ENCODE data around the gene ELP1. TPM values are rescaled to one million over a fixed set of nuclear protein-coding genes. Genes with fewer than 3 reads are reported as not detected.
"Not testable (repeated sequence)": the region's sequence is repeated elsewhere in the genome, so short reads cannot be mapped to it uniquely, and the experiment has no call there.

The ELP1 gene
- total RNA-seq, 1 donor from 2014 or later: 20.1 TPM

DNA sequence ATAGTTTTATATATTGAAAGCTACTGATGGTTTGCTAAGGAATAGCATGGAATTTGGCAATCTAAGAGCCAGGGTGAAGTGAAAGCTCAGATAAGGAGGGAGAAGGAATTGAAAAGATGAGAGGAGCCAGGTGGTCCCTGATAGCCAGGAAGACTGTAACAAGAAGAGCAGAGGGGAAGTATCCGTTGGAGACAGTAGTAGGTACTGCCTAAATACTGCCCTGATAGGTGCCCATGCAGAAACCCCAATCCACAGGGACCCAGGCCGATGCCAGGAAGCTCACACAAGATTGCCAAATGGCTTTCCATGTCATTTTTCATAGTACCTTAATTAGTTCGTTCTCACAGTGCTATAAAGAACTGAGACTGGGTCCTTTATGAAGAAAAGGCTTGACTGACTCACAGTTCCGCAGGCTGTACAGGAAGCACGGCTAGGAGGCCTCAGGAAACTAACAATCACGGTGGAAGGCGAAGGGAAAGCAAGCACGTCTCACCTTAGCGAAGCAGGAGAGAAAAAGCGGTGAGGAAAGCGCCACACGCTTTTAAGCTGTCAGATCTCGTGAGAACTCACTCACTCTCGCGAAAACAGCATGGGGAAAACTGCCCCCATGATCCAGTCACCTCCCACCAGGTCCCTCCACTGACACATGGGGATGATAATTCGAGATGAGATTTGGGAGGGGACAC lies 91.2 kb downstream of the ELP1 start:
- no peak for ATAC-seq (ENCODE audit: poor library complexity)
- intact Hi-C loops (cut with DNase I): no loop called here
- DNase-seq: no peak

DNA sequence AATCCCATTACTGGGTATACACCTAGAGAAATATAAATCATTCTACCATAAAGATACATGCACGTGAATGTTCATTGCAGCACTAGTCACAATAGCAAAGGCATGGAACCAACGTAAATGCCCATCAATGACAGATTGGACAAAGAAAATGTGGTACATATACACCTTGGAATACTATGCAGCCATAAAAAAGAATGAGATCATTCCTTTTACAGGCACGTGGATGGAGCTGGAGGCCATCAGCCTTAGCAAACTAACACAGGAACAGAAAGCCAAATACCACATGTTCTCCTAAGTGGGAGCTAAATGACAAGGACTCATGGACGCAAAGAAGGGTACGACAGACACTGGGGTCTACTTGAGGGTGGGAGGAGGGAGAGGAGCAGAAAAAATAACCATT lies 94.4 kb downstream of the ELP1 start:
- intact Hi-C loops (cut with DNase I); ATAC-seq (ENCODE audit: poor library complexity); DNase-seq: not testable (repeated sequence)

DNA sequence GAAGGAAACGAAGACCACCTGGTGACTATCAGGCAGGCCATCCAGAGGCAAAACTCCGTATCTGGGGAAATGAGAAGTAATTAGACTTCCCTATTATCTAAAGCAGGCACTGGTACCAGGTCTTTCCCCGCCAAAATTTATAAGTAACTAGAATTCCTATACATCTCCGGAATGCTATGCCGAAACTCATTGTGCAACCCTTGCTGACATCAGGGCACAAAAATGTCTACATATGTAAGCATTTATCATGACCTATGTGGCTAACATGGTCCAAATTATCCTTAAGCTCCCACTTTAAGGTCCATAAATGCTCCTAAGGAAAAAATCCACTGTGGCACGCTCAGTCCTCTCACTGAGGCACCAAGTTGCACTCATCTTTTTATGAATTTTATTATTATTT lies 95.9 kb downstream of the ELP1 start:
- intact Hi-C loops (cut with DNase I): no loop called here
- DNase-seq (no peak), ATAC-seq (ENCODE audit: poor library complexity) (no peak)

DNA sequence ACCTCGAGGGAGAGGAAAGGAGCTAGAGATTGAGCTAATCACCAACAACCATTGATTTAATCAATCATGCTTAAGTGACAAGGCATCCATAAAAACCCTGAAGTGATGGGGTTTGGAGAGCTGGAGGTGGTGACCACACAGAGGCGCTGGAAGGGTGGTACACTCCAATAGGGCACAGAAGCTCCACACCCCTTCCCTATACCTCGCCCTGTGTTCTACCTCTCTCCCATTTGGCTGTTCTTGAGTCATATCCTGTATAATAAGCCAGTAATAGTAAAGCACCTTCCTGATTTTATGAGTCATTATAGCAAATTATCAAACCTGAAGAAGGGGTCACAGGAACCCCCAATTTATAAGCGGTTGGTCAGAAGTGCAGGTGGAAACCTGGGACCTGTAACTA lies 96.4 kb downstream of the ELP1 start:
- DNase-seq: no peak
- intact Hi-C loops (cut with DNase I): no loop called here
- no peak for ATAC-seq (ENCODE audit: poor library complexity)

DNA sequence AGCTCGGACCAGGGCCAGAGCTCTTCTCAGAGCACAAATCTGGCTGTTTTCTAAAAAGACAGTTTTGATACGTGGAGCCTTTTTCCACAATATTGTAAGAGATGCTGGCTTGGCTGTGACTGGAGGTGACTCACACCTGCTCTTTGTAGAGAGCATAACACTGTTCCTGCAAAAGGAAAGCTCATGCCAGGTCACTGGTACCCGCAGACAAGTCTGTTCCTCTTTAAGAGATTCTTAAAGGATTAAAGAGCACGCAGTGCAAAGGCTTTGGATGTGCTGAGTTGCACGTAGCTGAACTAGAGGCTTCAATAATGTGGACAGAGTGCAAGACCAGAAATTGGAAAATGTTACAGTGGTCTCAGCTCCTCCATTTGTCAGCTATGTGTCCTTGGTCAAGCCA lies 97.1 kb downstream of the ELP1 start:
- ATAC-seq (ENCODE audit: poor library complexity) (no peak), DNase-seq (no peak)
- intact Hi-C loops (cut with DNase I): no loop called here

DNA sequence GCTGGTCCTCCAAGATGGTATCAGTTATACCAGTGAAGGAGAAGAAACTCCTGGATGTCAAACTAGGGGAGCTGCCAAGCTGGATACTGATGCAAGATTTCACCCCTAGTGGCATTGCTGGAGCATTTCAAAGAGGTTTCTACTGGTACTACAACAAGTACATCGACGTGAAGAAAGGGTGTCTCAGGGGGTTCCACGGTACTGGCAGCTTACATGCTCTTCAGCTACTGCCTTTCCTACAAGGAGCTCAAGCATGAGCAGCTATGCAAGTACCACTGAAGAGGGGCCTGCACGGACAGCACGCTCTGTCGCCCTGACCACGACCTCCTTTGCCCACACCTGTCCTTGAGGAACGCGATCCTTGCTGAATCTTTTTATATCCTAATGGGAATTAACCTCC lies 97.6 kb downstream of the ELP1 start:
- intact Hi-C loops (cut with DNase I): no loop called here
- DNase-seq (no peak), ATAC-seq (ENCODE audit: poor library complexity) (no peak)

DNA sequence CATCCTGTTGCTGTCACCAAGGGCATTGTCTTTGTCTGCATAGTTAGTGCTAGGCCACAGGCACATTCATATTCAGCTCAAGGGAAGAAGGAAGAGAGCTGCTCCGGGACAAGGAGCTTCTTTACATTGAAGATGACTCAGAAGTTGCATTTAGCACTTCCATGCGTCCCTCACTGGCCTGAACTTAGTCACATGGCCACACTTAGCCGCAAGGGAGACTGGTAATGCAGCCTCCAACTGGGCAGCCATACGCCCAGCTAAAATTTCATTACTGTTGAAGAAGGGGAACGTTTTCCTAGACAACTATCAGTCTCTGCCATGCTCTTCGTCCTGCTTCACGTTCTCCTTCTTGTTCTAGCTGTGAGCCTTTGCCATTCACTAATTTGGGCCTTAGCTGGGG lies 98.1 kb downstream of the ELP1 start:
- no peak for DNase-seq

DNA sequence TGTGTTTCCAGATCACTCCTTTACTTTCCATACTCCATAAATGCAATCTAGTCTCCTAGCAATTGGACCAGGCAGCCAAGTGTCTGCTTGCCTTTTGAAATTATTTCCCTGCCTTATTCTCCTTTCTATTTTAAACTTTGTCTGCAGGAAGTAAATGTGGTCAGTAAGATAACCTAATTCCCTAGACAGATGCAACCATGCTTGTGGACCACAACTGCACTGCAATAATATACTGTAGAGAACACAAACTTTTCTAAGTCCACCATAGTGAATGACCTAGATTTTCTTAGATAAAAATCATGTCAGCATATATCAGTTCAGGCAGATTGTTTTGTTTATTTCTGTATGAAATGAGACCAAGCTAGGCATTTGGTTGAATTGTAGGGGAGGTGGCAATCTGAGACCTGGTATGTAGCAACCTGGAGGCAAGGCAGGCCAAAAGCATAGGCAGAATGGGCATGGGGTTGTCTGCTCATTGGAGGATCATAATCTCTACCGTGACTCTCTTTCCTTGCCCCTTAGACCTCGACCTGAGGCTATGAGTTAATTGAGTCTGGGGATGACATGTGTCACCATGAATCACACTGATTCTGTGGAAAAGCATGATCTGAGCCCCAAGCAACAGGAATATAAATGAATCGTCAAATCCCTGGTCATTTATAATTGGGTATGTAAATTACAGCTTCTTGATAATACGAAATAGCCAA lies 98.8 kb downstream of the ELP1 start:
- DNase-seq (no peak), ATAC-seq (ENCODE audit: poor library complexity) (no peak)
- intact Hi-C loops (cut with DNase I): no loop called here

More for the DNA sequence above, 98.1 kb downstream of the ELP1 start:
- intact Hi-C loops (cut with DNase I): no loop called here
- ATAC-seq (ENCODE audit: poor library complexity): no peak

DNA sequence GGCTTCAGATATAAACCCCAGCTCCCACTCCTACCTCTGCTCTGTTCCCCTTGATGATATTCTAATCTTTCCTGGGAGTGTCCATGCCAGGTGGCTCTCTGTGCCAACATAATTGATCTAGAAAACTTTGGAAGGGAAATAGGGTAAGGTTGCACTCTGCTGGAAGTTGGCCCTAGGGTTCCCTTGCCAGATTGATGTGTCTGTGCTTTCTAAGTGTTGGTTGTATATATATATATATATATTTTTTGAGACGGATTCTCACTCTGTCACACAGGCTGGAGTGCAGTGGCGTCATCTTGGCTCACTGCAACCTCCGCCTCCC lies 101.8 kb downstream of the ELP1 start:
- DNase-seq (no peak), ATAC-seq (ENCODE audit: poor library complexity) (no peak)
- intact Hi-C loops (cut with DNase I): no loop called here

DNA sequence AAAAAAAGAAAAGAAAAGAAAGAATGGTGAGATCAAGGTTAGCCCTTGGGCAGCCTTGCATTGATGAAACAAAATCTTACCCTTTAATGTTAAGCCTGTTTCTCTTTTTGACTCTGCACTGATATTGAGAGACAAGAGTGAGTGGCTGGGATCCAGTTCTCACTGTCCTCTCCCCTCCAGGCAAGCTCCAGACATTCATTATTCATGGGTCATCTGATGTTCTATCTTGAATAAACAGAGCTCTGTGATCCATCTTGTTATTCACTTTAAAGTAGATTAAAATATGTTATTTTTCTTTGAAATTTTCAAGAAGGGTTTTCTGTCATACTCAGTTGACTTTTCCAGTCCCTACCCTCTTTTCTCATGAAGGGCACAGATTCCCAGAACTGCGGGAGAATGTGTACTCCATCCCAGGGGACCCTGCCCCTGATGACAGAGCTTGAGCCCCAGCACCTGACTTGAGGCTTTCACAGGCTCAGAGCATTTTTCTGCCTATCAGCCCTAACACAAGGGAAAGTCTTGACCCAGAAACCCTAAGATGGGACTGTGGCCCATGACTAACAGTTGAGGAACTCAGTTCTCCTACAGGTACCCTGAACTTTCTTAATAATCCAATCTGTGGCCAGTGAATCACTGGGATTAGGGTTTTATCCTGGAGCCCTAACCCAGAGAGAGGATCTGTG lies 102.3 kb downstream of the ELP1 start:
- ATAC-seq (ENCODE audit: poor library complexity): no peak
- no peak for DNase-seq
- intact Hi-C loops (cut with DNase I): no loop called here

DNA sequence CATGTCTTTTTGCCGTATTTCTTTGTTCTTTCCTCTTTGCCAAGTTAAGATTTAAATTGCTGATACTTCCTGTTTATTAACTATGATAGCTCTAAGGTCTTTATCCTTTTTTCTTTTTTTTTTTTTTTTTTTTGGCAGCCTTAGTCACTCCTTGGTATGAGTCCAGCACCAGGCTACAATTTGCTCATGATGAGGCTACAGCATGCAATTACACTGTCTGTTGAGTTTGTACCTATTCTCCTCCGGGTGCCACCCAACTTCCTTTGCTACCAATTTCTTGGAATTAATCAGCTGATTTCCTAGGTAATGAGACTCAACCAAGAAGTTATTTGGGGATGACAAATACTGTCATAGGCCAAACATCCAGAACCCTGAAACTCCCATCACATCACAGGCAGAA lies 103.7 kb downstream of the ELP1 start:
- DNase-seq: no peak
- ATAC-seq (ENCODE audit: poor library complexity): no peak
- intact Hi-C loops (cut with DNase I): no loop called here

DNA sequence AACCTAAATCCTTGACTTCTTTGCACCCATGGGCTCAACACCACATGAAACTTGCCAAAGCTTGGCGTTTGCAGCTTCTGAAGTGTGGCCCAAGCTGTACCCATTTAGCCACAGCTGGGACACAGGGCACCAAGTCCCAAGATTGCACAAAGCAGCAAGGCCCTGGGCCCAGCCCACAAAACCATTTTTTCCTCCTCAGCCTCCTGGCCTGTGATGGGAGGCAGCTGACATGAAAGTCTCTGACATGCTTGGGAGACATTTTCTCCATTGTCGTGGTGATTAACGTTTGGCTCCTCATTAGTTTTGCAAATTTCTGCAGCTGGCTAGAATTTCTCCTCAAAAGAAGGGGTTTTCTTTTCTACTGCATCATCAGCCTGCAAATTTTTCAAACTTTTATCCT lies 110.1 kb downstream of the ELP1 start:
- no peak for ATAC-seq (ENCODE audit: poor library complexity)
- intact Hi-C loops (cut with DNase I): no loop called here

More for the DNA sequence above, 110.1 kb downstream of the ELP1 start:
- DNase-seq: no peak

Other genes starting within 250 kb of the ELP1 start
- not detected for gene ACTL7B, start 78.1 kb downstream of the ELP1 start, total RNA-seq
- not detected for gene ACTL7A, start 71.9 kb downstream of the ELP1 start, total RNA-seq
- 17.5 TPM for gene ABITRAM, start 276 bp upstream of the ELP1 start, total RNA-seq
- gene CTNNAL1, start 79.4 kb upstream of the ELP1 start, total RNA-seq: 77.5 TPM
- 102 TPM for gene TMEM245, start 185.8 kb upstream of the ELP1 start, total RNA-seq
- 1.2 TPM for gene FRRS1L, start 233.1 kb upstream of the ELP1 start, total RNA-seq